ENCODE results near the gene APEX1.
"Not testable (repeated sequence)": the region's sequence is repeated elsewhere in the genome, so short reads cannot be mapped to it uniquely, and the experiment has no call there.

The APEX1 gene

DNA sequence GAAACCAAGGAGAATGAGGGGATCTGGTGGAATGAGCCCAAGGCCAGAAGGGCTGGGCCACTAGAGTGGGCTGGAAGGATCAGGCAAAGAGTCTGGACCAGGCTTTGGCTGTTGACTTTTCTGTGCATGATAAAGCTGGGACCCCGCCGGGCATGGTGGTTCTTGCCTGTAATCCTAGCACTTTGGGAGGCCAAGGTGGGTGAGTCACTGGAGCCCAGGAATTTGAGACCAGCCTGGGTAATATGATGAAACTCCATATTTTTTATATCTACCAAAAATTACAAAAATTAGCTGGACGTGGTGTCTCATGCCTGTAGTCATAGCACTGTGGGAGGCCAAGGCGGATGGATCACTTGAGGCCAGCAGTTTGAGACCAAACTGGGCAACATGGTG, 18.7 kb upstream of the APEX1 start:
- no peak for DNase-seq

DNA sequence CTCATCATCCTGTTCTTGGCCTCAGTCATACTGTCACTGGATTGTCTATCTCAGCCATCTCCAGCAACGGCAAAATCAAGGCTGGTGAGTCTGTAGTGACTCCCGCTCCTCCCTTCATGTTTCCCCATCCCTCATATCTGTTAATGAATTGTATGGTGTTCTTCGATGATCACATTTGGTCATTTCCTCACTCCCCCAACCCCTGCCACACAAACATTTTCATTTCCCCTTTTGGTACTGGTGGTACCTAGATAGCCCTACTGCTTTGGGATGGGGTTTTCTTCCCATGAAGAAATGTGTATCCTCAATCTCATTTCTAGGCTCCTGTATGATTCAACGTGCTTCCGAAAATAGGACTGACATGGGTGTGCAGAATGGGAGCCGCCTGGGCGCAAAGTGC, 16.4 kb upstream of the APEX1 start:
- no peak for DNase-seq

DNA sequence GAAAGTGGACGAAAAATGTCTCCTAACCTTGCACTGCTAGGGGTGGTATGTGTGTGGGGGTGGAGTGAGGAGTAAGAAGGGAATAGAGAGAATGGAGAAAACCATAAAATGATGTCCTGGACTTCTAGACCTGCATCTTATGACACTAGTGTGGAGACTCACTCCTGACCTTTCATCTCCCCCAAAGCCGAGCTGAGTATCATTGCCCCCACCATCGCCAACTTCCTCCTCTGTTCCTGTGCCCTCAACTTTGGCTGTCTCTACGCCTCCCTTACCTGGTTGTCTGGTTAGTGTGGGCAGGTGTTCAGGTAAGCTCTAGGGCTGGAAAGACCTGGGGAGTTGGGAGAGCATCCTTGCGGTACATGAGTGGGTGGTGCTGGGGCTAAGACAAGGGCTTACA, 14.6 kb upstream of the APEX1 start:
- DNase-seq: no peak

DNA sequence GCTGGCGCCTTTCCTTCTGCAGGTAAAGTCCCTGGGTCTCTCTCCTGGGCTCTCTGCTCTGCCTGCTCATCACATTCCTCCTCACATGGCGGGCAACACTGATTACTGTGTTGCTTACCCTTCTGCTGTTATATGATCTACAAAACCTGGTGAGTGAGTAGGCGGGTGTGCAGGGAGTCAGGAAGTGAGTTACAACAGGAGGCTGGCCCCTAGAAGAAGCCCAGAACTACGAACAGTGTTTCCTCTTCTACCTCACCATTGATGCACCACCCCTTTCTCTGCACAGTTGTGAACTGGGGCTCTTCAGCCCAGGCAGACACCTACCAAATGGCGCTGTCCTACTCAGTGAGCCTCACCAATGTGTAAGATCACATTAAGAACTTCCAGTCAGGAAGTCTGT, 14.1 kb upstream of the APEX1 start:
- no peak for DNase-seq

DNA sequence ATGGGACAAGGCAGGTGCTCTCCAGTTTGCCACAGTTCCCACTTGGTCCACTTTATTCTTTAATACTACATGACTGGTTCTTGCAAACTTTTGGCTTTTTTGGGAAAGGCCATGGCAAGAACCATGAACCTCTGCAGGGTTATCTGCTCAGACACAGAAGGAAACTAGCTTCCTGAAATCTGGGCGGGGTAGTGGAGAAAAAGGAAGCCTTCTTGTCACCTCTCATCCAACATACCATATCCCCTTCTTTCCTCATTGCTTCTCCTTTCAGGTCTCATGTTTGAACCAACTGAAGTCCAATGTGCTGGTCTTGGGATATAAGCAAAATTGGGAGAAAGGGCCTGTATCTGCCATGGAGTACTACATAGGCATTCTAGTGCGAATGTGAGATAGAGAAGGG, 13.6 kb upstream of the APEX1 start:
- no peak for DNase-seq

DNA sequence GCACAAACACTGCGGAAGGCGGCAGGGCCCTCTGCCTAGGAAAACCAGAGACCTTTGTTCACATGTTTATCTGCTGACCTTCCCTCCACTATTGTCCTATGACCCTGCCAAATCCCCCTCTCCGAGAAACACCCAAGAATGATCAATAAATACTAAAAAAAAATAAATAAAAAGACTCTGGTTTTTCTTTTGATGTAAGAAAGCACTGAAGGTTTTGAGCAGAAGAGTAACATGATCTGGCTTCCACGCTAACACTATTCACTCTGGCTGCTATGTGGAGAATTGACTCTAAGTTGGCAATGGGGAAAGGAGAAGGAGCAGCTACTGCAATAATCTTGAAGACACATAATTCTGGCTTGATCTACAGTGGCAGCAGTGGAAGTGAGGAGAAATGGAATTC, 11.4 kb upstream of the APEX1 start:
- DNase-seq: not testable (repeated sequence)

DNA sequence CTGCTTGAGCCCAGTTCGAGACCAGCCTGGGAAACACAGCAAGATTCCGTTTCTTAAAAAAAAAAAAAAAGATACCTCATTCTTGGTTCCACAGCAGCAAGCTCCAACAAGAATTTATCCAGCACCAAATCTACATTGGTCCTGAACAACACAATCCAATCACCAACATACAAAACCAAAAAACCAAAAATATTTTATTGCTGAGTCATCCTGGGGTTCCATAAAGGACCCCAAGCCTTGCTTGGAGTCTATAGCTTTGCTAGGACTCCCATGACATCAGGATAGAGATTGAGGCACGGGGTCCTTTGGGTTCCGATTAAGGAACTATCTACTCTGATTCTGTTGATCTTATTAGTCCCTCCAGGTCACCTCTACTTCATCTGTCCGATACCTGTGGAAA, 8.1 kb upstream of the APEX1 start:
- DNase-seq: no peak

DNA sequence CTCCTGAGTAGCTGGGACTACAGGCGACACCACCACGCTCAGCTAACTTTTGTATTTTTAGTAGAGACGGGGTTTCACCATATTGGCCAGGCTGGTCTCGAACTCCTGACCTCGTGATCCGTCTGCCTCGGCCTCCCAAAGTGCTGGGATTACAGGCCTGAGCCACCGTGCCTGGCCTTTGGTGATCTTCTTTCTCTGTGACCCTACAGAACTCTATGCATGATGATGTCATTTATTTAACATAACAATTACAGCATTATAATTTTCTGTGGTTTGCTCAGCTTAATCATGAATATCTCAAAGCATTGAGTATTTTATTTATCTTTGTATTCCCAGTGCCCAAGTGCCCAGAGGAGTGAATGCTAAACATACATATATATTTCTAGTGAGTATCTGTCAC, 2.2 kb upstream of the APEX1 start:
- DNase-seq: not testable (repeated sequence)

DNA sequence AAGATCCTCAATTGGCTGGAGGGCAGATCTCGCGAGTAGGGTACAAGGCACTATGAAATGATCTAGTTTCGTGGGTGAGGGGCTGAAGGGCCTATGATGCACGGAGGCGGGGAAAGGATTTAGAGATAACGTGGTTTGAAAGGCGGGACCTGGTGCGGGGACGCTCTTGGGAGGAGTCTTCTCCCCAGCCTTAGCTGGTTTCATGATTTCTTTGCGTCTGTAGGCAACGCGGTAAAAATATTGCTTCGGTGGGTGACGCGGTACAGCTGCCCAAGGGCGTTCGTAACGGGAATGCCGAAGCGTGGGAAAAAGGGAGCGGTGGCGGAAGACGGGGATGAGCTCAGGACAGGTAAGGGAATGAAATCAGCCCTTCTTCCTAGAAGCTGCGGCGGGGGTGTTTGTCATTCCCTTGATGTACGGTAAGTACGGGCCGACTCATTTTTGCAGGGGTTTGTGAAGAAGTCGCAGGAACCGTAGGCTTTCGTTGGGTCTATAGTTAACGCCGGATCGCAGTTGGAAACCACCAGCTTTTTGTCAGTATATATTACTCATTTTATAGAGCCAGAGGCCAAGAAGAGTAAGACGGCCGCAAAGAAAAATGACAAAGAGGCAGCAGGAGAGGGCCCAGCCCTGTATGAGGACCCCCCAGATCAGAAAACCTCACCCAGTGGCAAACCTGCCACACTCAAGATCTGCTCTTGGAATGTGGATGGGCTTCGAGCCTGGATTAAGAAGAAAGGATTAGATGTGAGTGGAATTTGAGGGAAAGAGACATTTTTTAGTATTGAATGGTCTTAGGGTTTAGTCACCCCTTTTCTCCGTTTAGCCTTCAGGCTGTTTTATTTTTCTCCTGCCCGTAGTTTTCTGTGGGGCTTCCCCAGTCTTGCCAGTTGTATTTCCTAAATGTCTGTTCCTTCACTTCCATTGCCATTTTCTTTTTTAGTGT, 602 bp downstream of the APEX1 start:
- peak; percentile 75 to 85 for DNase-seq

DNA sequence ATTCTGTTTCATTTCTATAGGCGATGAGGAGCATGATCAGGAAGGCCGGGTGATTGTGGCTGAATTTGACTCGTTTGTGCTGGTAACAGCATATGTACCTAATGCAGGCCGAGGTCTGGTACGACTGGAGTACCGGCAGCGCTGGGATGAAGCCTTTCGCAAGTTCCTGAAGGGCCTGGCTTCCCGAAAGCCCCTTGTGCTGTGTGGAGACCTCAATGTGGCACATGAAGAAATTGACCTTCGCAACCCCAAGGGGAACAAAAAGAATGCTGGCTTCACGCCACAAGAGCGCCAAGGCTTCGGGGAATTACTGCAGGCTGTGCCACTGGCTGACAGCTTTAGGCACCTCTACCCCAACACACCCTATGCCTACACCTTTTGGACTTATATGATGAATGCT, 1.9 kb downstream of the APEX1 start:
- no peak for DNase-seq

DNA sequence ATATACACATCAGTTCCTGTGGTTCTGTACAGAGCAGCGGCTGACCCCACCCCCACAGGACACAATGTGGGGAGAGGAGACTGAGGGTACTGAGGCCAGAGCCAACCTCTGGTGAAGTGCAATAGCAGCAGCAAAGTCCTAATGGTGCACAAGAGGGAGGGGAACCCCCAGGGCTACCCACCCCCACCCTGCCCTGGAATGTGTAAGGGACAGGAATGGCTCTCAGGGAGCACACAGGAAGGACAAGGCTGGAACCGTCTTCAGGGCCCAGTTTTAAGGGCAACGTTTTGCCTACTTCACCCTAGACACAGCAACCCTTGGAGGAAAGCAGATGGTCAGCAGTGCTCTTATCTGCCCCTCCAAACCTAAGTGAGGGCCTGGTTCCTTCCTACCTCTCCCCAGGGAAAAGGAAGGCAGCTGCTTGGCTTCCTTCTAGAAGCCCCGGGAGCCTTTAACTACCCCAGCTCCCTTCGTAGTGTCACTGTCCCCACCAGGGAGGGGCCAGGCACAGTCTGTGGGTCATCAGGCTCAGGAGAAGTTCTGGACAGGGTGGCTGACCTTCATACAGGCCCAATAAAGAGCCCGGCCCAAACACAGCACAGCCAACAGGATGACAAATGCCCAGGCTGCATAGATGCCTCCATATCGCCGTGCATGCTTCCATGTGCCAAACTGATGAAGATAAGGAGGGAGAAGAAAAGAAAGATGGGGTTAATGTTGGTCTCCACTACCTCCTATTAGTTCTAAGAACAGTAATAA, 3.2 kb downstream of the APEX1 start:
- DNase-seq: no peak

DNA sequence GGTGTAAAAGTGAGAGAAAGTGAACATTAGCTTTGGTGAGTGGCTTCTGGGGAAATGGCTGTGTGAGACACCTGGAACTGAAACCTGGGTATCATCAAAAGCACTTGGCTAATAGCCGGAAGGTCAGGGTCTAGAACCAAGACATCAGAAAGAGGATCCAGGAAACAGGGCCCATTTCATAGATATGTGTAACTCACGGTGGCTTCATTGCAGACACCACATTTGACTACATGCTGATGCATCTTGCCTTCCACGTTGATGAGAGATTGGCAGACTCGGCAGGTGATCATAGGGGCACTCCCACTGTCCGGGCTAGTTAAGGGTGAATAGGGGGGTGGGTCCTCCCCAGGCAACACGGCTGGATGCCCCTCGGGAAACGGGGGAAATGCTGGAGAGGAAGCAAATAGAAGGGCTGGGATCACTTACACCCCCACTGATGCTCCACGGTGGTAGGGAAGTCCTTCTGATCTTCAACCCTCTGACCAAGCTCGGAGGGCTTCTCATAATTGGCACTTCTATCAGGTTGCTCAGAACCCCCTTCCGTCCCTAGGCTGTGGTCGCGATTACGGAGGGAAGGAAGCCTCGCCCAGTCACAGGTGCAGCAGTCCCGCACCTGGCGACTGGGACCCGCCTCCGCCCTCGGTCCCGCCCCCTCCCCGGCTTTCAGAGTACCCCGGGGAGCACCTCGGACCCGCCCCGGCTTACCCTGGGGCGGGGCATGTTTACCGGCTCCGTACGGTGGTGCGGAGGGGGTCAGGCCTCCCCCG, 5.6 kb downstream of the APEX1 start:
- peak; percentile 51 to 67 for DNase-seq

DNA sequence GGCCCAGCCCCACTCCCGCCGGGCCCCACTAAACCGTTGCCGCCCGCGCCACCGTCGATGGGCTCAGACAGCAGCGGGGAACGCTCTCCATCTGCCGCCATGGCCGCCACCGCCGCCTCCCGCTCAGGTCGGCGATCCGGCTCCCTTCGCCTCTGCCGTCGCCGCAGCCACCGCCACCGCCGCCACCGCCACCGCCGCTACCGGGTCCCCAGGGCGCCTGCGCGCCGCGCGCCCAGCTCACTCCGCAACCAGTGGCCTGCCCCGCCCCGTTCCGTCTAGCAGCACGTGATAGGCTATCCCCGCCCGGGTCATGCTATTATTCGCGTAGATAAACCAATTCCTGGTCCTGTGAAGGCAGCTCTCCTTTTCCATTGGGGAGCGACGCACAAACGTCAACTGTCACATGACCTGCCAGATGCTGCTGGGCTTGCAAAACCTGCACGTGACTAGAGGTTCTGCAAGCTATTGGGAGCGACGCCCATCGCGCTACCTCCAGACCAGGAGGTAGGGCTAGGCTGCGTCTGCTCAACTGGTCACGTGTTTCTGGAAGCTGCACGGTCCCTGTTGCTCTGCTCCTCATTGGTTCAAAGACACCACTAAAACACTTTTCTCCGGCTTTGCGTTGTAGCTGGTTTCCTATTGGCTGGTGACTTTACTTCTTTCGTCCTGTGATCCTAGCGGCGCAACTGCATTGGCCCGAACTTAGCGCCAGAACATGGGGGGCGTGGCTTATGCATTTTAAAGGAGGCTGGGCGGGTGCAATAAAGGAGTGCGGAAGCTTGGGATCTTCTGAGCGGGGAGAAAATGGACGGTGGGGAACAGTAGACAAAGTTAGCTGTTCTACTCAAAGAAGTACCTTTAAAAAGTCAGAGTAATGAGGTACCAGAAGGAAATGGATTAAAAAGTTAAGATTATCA, 6.5 kb downstream of the APEX1 start, which contains the start of gene PIP4P1:
PIP4P1 (minus strand) TSS at position 210 of the 917 bp plus-strand sequence; CDS start at position 101, 109 bp downstream.
- peak; percentile 98 to 100 for DNase-seq

DNA sequence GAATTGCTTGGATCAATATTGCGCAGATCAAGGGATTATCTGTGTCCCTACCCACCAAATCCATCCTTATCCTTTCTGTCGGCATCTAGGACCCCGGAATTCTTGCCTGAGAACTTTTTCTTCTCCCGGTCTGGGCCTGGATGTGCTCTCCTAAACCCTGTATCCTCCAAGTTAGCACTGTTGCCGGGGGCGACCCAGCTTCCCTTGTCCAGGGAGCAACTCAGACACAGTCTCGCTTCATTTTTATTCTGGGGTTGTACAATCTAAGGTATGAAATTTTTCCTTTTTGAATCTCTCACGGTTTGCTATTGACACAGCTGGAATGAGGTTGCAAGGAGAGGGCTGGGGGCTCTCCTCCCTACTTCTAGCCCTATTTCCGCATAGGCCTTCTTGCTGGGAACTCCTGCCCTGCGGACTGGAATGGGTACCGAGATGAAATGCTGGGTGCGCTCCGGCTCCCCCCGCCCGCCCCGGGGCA, 13.8 kb downstream of the APEX1 start:
- DNase-seq: no peak

DNA sequence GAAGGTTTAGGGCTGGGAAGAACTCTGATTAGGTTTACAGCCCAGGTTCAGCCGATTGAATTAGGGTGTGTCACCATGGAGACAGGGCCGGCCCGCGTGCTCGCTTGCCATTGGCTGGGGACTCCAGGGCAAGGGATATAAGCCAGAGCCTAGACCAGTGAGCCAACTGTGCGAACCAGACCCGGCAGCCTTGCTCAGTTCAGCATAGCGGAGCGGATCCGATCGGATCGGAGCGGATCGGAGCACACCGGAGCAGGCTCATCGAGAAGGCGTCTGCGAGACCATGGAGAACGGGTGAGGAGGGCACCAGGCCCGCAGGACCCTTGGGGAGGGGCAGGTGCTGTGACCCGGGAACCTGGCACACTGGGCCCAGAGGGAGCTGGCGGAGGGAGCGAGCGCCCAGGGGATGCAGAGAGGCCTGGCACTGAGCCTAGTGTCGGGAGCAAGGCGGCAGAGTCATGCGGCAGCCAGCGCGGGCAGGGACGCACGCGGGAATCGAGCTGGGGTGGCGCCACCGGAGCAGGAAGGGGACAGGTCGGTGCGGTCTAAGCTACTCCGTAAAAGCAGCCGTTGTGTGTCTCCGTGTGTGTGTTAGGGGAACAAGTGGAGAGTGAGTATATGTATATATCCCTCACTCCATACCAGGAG, 14.3 kb downstream of the APEX1 start, which contains the start of gene PNP:
PNP (plus strand) TSS at position 165 of the 648 bp plus-strand sequence; CDS start at position 284, 119 bp downstream.
- peak; percentile 92 to 95 for DNase-seq

DNA sequence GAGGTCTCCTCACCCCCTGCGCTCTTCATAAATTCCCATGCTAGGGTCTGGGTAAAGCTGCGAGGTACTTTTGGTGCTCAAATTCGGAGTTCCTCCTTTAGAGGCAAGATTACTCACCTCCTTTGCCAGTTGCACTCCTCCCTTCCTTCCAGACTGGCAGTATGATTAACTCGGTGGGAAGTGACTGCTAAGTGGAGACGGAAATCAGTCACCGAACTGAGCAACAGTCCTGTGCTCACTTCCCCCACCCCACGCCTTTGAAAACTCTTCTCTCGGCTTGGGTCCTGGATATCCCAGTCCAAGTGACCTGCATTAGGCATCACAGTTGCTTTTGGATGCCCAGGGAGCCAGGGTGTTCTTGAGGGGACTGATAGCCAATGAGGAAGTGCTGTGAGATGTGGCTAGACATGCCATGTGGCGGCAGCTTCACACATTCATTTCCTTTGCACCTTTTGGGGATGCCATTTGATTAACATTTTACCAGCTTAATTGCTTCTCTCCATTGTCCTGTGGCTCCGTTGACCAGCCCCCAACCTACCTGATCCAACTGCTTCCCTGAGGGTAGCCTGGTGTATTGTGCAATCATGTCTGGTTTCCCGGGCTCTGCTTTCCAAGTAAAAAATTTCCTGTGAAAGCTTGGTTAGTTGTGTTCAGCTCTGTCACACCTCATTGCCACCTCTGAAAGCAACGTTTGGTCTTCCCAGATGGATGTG, 15.0 kb downstream of the APEX1 start:
- DNase-seq: peak; percentile 14 to 56

DNA sequence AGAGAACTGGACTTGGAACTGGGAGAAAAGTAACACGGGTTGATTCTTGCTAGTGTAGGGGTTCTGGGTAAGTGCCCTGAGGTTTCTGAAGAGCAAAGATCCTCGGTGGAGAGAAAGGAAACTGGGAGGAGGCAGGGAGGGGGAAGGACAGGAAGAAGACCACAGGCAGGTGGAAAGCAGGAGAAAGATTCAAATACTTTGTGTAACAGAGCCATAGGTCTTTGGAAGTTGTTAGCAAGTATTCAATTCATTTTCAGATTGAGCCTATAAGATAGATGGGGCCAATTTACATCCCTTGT, 15.5 kb downstream of the APEX1 start:
- peak in 1 of 2 experiments; percentile 24 for DNase-seq

DNA sequence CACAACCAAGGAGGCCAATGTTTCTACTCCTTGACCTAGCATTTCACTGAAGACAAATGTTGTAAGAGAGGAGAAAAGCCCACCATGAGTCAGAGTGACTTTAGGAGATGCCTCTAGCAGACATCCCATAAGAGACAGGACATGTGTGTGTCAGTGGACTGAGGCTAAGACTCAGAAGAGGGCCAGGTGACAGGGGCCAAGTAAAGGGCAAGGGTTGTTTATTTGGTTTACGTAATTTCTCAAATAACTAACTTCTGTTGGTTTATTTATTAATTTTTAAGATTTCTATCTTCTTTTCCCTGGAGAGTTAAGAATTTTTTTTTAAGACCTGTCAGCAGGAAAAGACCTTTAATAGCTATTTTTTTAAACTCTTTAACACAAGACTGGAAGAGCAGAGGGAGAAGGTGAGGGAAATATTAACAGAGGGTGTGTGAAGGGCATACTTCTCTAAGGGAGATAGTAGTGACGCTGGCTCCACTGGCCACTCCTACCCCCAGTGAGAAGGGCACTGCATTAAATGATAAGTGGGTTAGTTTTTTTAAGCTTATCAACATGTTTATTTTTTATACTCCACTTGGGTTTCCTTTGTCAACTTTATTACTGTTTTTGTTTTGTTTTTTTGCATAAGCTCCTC, 17.6 kb downstream of the APEX1 start:
- no peak for DNase-seq

DNA sequence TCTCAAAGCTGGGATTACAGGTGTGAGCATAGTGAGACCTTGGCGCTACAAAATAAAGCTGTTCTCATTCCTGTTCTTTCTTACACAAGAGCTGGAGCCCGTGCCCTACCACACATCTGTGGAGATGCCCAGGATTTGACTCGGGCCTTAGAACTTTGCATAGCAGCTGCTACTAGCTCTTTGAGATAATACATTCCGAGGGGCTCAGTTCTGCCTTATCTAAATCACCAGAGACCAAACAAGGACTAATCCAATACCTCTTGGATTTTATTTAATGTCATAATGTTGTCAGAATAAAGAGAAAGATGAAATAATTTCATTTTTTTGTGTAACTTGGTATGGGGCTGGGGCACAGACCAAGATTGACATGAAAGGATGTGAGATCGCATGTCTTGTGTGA, 21.8 kb downstream of the APEX1 start:
- DNase-seq: no peak

DNA sequence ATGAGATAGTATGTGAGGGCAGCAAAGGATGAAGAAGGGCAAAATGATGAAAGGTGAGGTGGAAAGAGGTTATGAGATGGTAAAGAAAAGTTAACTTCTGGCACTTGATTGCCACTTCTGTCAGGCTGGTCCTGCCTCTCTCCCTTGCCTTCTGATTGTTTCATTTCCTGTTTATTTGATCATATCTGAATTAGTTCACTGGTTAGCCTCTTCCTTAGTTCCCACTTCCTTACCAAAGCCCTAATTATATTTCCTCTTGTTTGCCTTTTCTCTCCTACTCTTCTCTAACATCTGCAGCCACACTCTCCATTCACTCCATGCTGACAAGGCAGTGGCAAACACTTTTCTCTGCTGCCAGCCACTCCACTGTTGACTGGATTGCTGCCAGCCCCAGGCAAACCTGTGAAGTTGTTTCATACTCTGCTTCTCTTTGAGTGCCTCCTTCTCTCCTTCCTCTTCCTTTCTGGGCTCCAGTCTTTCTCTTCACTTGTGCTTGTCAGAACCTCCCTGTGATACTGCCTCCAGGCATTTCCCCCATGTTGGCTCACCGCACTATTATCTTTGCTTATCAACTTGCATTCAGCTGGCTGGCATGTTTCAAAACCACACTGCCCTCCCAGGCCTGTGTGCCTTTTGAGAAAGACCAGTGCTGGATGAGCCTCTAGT, 22.3 kb downstream of the APEX1 start:
- DNase-seq: no peak

Data from NCI-H2081 (cell line).